Pulmonary artery endothelial cell (primary cell): Measurements from ENCODE around the gene PI3. TPM values are rescaled to one million over a fixed set of nuclear protein-coding genes. Genes with fewer than 3 reads are reported as not detected.

ENCODE experiments used
- DNase-seq: peaks from one replicate; pipeline ENCODE4 v3.0.0-alpha.2; 2011; ENCODE audit warnings: low read depth, low spot score
- total RNA-seq: library from RNA; depleted of rRNA; stranded (reverse); fragments of >200 nt; gene quantifications from 2 replicates; pipeline ENCODE4 v1.2.3, GENCODE V29; 2014

PI3 gene
- total RNA-seq, 1 donor from 2014 or later, result not detected

GRCh38 chr20:45187693-45188092 lies 13.0 kb downstream of the PI3 start:
- no peak for DNase-seq

GRCh38 chr20:45189067-45189609 lies 14.4 kb downstream of the PI3 start:
- no peak for DNase-seq

GRCh38 chr20:45189861-45190260 lies 15.2 kb downstream of the PI3 start:
- no peak for DNase-seq

GRCh38 chr20:45191926-45192325 lies 17.2 kb downstream of the PI3 start:
- no peak for DNase-seq

GRCh38 chr20:45193331-45193730 lies 18.6 kb downstream of the PI3 start:
- no peak for DNase-seq

- no peak for DNase-seq
These were observed 32.0 kb downstream of the PI3 start, which contains the start of gene SEMG1 for GRCh38 chr20:45206725-45207124. Gene SEMG1, plus strand, starts transcription at chr20:45207033. Its CDS starts 21 bp downstream, at chr20:45207054.

GRCh38 chr20:45209924-45210323 lies 35.2 kb downstream of the PI3 start:
- no peak for DNase-seq

GRCh38 chr20:45211569-45212474 lies 37.1 kb downstream of the PI3 start:
- DNase-seq, result no peak

GRCh38 chr20:45212836-45213235 lies 38.1 kb downstream of the PI3 start:
- no peak for DNase-seq

- DNase-seq, result no peak
These were observed 43.4 kb downstream of the PI3 start for GRCh38 chr20:45218124-45218523.

- no peak for DNase-seq
These were observed 43.9 kb downstream of the PI3 start for GRCh38 chr20:45218636-45219035.

GRCh38 chr20:45221076-45221475 lies 46.4 kb downstream of the PI3 start, which contains the start of gene SEMG2:
Gene SEMG2, plus strand, starts transcription at chr20:45221373. Its CDS starts 17 bp downstream, at chr20:45221390.
- no peak for DNase-seq

GRCh38 chr20:45223136-45223535 lies 48.4 kb downstream of the PI3 start:
- no peak for DNase-seq

Other genes with a start within 250 kb of the PI3 start
- gene TOMM34, start 214.5 kb upstream of the PI3 start, total RNA-seq, result 38.0 and 39.2 TPM in 2 replicates
- gene STK4, start 208.4 kb upstream of the PI3 start, total RNA-seq, result 23.4 and 30.1 TPM in 2 replicates
- 0.20 and 0.21 TPM in 2 replicates for gene KCNS1, start 73.8 kb upstream of the PI3 start, total RNA-seq
- gene WFDC5, start 59.7 kb upstream of the PI3 start, total RNA-seq, result not detected in 2 replicates
- not detected in 2 replicates for gene WFDC12, start 50.4 kb upstream of the PI3 start, total RNA-seq
- not detected in 2 replicates for gene SEMG1, start 32.1 kb downstream of the PI3 start, total RNA-seq
- gene SEMG2, start 46.5 kb downstream of the PI3 start, total RNA-seq, result not detected in 2 replicates
- 0.18 TPM in 1 of 2 replicates, not detected in the other for gene SLPI, start 79.7 kb downstream of the PI3 start, total RNA-seq
- not detected in 2 replicates for gene RBPJL, start 131.9 kb downstream of the PI3 start, total RNA-seq
- not detected in 2 replicates for gene MATN4, start 133.4 kb downstream of the PI3 start, total RNA-seq
- 24.6 and 32.4 TPM in 2 replicates for gene SDC4, start 173.5 kb downstream of the PI3 start, total RNA-seq
- gene SYS1, start 188.3 kb downstream of the PI3 start, total RNA-seq, result 21.4 and 35.7 TPM in 2 replicates
- gene TP53TG5, start 203.4 kb downstream of the PI3 start, total RNA-seq, result not detected in 2 replicates
- gene DBNDD2, start 233.4 kb downstream of the PI3 start, total RNA-seq, result 12.6 and 17.3 TPM in 2 replicates
- 22.1 and 22.8 TPM in 2 replicates for gene PIGT, start 241.2 kb downstream of the PI3 start, total RNA-seq